KOPT-K1 (cell line): ENCODE data around the gene USE1.
"Not testable (repeated sequence)": the region's sequence is repeated elsewhere in the genome, so short reads cannot be mapped to it uniquely, and the experiment has no call there.

Experiments used
- H3K27ac ChIP-seq: fragments of 200-600 bp; sonication (generic); 2 replicates; pipeline ENCODE4 v1.5.1; 2016; ENCODE audit warnings: antibody characterized with exemption, mild to moderate bottlenecking, low read depth, low read length; ENCODE audit not compliant: poor library complexity, severe bottlenecking
- H3K36me3 ChIP-seq: fragments of 200-600 bp; sonication (generic); 2 replicates; pipeline ENCODE4 v1.5.1; 2017; ENCODE audit warnings: antibody characterized with exemption, mild to moderate bottlenecking, low read length, moderate library complexity; ENCODE audit not compliant: insufficient read depth
- H3K9me3 ChIP-seq: fragments of 200-600 bp; sonication (generic); 2 replicates; pipeline ENCODE4 v1.5.1; 2017; ENCODE audit warnings: antibody characterized with exemption, low read length, mild to moderate bottlenecking; ENCODE audit not compliant: insufficient read depth, poor library complexity, severe bottlenecking

Gene USE1

GRCh38 chr19:17215127-17215971 is at the start of gene USE1:
Gene USE1, plus strand, starts transcription at chr19:17215357. Its CDS starts 49 bp downstream, at chr19:17215406.
- H3K9me3 ChIP-seq = no peaks in the 10 kb centered on the region
- peaks cover 55% of the 10 kb centered on the region for H3K36me3 ChIP-seq
- peak within 1 kb of the TSS; percentile 84 for H3K27ac ChIP-seq

DNA sequence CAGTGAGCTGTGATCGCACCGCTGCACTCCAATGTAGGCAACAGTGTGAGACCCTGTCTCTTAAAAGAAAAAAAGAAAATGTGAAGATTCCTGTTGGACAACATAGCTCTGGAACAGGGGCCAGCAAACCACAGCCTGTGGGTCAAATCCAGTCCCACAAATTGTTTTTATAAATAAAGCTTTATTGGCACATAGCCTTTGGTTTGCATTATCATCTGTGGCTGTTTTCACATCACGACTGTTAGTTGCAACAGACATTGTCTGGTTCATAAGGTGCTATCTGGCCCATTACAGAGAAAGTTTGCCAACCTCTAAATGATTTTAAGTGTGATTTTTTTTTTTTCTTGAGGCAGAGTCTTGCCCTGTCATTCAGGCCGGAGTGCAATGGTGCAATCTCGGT is 49.4 kb upstream of the USE1 start:
- H3K27ac ChIP-seq = no peak overlapping the region

DNA sequence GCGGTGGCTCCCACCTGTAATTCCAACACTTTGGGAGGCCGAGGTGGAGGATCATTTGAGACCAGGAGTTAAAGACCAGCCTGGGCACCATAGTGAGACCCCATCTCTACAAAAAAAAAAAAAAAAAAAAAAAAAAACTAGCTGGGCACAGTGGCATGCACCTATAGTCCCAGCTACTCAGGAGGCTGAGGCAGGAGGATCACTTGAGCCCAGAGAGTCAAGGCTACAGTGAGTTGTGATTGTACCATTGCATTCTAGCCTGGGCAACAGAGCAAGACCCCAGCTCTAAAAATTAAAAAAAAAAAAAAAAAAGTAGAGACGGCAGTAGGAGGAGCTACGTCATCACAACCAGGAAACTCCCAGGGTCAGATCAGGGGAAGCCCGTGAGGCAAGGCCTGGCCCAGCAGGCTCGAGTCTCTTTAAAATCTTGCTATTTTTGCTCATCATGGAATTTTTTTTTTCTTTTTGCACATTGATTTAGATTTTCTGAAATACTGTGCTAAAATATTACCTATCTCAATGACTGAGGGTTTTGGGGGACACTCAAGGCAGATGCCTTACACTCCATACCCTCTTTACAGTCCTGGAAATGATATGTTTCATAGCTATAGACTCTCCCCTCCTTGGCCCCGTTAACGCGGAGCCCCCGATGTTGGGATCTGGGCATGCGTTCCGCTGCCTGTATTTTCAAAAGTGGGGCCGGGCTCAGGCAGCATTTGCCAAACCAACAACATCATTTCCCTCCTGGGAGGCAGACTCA is 44.4 kb upstream of the USE1 start:
- H3K9me3 ChIP-seq = no peaks in the 10 kb centered on the region
- no peak overlapping the region for H3K27ac ChIP-seq
- H3K36me3 ChIP-seq = peaks cover 99% of the 10 kb centered on the region

More for the DNA sequence above, 49.4 kb upstream of the USE1 start:
- Histone ChIP-seq H3K36me3 (peaks cover 98% of the 10 kb centered on the region), H3K9me3 (peaks cover 8% of the 10 kb centered on the region)

DNA sequence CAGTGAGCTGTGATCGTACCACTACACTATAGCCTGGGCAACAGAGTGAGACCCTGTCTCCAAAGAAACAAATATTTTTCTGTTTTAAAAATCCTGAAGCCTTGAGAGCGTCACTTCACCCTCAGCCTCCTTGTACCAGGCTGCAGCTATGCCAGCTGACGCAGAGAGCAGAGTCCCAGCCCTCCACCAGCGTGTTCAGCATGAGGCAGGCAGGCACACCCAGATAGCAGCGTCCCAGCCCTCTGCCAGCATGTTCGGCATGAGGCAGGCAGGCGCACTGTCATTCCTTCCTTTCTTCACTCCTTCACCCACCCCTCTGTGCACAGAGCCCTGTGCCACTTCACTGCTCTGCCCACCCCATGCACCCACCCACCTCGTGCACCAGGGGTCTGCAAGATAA is 43.3 kb upstream of the USE1 start:
- H3K9me3 ChIP-seq = no peaks in the 10 kb centered on the region
- H3K36me3 ChIP-seq = peaks cover 100% of the 10 kb centered on the region
- H3K27ac ChIP-seq = no peak overlapping the region

DNA sequence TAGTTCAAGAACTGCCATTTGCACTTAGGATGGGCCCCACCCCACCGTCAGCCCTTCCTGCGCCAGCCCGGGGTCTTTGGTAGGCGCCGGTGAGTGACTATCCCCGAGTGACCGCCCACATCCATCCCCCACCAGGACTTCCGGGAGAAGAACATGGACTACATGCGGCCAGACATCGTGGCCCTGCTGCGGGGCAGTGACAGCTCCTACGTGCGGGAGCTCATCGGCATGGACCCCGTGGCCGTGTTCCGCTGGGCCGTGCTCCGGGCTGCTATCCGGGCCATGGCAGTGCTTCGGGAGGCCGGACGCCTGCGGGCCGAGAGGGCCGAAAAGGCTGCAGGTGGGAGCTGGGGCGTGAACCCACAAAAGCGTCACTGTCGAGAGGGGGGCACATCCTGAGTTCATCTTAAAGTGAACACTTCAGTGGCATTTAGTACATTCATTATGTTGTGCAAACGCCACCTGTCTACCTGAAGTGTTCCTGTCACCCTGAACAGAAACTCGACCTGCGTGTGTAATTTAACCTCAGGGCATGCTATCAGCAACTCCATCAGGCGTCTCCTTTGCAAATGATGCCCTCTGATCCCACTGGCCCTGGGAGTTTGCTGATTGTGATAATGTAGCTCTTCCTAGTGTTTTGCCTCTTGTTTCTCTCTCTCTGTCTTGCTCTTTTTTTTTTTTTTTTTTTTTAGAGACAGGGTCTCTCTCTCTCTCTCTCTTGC is 42.4 kb upstream of the USE1 start:
- Histone ChIP-seq H3K36me3 (peaks cover 100% of the 10 kb centered on the region), H3K27ac (no peak overlapping the region), H3K9me3 (no peaks in the 10 kb centered on the region)

DNA sequence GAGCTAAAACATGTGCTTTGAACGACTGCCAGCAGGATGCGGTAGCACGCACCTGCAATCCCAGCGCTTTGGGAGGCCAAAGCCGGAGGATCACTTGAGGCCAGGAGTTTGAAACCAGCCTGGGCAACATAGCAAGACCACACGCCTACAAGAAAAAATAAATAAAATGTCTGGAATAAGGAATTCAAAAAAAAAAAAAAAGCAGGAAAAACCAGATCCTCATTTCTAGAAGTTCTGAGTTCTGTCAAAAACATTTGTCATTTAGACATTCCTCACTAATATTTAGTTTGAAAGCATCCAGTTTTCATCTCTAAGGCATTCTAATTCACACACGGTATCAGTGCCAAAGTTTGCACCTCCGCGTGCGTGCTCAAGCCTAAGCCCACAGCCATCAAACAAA is 36.9 kb upstream of the USE1 start:
- H3K27ac ChIP-seq = no peak overlapping the region
- no peaks in the 10 kb centered on the region for H3K9me3 ChIP-seq
- H3K36me3 ChIP-seq = peaks cover 93% of the 10 kb centered on the region

GRCh38 chr19:17180997-17181702 is 34.0 kb upstream of the USE1 start:
- Histone ChIP-seq H3K9me3 (no peaks in the 10 kb centered on the region), H3K36me3 (peaks cover 92% of the 10 kb centered on the region), H3K27ac (no peak overlapping the region)

GRCh38 chr19:17183271-17183761 is 31.8 kb upstream of the USE1 start:
- no peaks in the 10 kb centered on the region for H3K9me3 ChIP-seq
- H3K36me3 ChIP-seq = peaks cover 92% of the 10 kb centered on the region
- no peak overlapping the region for H3K27ac ChIP-seq

- no peaks in the 10 kb centered on the region for H3K9me3 ChIP-seq
- H3K27ac ChIP-seq = no peak overlapping the region
- H3K36me3 ChIP-seq = peaks cover 91% of the 10 kb centered on the region
Measured at GRCh38 chr19:17183858-17184321, 31.3 kb upstream of the USE1 start.

- Histone ChIP-seq H3K9me3 (no peaks in the 10 kb centered on the region), H3K36me3 (peaks cover 91% of the 10 kb centered on the region), H3K27ac (no peak overlapping the region)
Measured at GRCh38 chr19:17184371-17184841, 30.8 kb upstream of the USE1 start.

DNA sequence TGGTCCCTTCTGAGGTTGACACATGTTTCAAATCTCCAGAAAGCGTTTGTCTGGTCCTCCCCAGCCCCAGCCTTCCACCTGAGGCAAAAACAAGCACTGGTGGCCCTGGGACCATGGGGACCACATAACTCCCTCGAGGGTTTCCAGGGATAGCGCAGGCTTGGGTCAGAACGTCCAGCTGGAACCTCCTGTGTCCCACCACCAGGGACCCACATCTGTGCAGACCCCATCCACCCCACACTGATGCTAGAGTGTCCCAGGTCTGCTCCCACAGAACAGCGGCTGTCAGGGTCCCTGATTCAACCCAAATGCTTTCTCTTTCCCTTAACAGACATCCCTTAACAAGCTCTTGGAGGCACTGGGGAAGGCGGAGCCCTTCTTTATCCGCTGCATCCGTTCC is 29.6 kb upstream of the USE1 start:
- Histone ChIP-seq H3K27ac (no peak overlapping the region), H3K36me3 (peaks cover 97% of the 10 kb centered on the region), H3K9me3 (no peaks in the 10 kb centered on the region)

DNA sequence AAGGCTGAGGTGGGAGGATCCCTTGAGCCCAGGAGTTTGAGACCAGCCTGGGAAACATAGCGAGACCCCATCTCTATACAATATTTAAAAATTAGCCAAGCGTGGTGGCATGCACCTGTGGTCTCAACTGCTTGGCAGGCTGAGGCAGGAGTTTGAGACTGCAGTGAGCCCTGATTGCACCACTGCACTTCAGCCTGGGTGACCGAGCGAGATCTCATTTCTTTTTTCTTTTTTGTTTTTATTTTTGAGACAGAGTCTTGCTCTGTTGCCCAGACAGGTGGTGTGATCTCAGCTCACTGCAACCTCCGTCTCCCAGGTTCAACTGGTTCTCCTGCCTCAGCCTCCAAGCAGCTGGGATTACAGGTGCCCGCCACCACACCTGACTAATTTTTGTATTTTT is 23.4 kb upstream of the USE1 start:
- H3K27ac ChIP-seq, H3K9me3 ChIP-seq: not testable (repeated sequence)
- H3K36me3 ChIP-seq = peaks cover 98% of the 10 kb centered on the region

GRCh38 chr19:17192751-17193150 is 22.4 kb upstream of the USE1 start:
- Histone ChIP-seq H3K36me3 (peaks cover 97% of the 10 kb centered on the region), H3K27ac (no peak overlapping the region)

GRCh38 chr19:17194608-17195007 is 20.5 kb upstream of the USE1 start:
- H3K27ac ChIP-seq = no peak overlapping the region
- peaks cover 96% of the 10 kb centered on the region for H3K36me3 ChIP-seq
- H3K9me3 ChIP-seq = no peaks in the 10 kb centered on the region

More at GRCh38 chr19:17192751-17193150, 22.4 kb upstream of the USE1 start:
- no peaks in the 10 kb centered on the region for H3K9me3 ChIP-seq
